Body of pancreas (tissue), 4 donors: ENCODE measurements around the gene MED13L.

Source experiments
- POLR2A ChIP-seq, 3 donors: fragments of 450-650 bp; IDR thresholded peaks; one replicate each; pipeline ENCODE4 v1.6.1; 2016; ENCODE audit warnings: antibody characterized with exemption in 3 of 3, mild to moderate bottlenecking in 2 of 3
- TF ChIP-seq, protein P1 (sequence below), 7 experiments: fragments of 450-650 bp in 4 of 7; fragments of 200-600 bp in 3 of 7; sonication (generic) in 3 of 7; IDR thresholded peaks; one replicate each; pipeline ENCODE4 v1.5.1; 2016 to 2019; ENCODE audit warnings: antibody characterized with exemption in 7 of 7

DNA sequence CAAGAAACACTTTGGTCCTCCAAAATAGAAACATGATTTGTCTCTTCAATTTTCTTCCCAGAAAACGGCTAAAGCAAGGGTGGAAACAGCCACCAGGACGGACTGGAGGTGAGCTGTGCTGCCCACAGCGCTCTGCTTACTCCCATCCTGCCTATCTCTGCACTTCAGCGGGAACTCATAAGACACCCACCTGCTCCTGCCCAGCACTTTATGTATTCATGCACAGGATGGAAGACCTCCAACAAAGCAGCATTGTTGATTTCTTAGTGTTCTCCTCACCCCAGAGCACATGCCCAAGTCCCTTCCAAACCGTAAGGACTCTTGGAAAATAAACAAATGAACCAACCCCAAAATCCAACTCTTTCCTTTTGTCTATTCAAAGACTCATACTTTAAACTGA is 277.2 kb downstream of the MED13L start:
- TF ChIP-seq, protein P1, sequence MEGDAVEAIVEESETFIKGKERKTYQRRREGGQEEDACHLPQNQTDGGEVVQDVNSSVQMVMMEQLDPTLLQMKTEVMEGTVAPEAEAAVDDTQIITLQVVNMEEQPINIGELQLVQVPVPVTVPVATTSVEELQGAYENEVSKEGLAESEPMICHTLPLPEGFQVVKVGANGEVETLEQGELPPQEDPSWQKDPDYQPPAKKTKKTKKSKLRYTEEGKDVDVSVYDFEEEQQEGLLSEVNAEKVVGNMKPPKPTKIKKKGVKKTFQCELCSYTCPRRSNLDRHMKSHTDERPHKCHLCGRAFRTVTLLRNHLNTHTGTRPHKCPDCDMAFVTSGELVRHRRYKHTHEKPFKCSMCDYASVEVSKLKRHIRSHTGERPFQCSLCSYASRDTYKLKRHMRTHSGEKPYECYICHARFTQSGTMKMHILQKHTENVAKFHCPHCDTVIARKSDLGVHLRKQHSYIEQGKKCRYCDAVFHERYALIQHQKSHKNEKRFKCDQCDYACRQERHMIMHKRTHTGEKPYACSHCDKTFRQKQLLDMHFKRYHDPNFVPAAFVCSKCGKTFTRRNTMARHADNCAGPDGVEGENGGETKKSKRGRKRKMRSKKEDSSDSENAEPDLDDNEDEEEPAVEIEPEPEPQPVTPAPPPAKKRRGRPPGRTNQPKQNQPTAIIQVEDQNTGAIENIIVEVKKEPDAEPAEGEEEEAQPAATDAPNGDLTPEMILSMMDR (IDR thresholded peaks at IDR 0.05): no peak
- TF ChIP-seq POLR2A (IDR thresholded peaks at IDR 0.05): no peak
